ENCODE data around the gene KLHL42.
"Not testable (repeated sequence)": the region's sequence is repeated elsewhere in the genome, so short reads cannot be mapped to it uniquely, and the experiment has no call there.

KLHL42 gene, protein sequence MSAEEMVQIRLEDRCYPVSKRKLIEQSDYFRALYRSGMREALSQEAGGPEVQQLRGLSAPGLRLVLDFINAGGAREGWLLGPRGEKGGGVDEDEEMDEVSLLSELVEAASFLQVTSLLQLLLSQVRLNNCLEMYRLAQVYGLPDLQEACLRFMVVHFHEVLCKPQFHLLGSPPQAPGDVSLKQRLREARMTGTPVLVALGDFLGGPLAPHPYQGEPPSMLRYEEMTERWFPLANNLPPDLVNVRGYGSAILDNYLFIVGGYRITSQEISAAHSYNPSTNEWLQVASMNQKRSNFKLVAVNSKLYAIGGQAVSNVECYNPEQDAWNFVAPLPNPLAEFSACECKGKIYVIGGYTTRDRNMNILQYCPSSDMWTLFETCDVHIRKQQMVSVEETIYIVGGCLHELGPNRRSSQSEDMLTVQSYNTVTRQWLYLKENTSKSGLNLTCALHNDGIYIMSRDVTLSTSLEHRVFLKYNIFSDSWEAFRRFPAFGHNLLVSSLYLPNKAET

GRCh38 chr12:27779920-27780611, at the start of gene KLHL42, which contains the start of gene MANSC4:
KLHL42 (plus strand) TSS chr12:27780233; CDS start chr12:27780331, 98 bp downstream.
MANSC4 (minus strand) TSS chr12:27780236; CDS start chr12:27771276, 8,960 bp downstream.
- TF ChIP-seq ZNF274 (IDR thresholded peaks at IDR 0.05; ENCODE audit: low read depth, low read length) = no peak
- H3K4me3 ChIP-seq (ENCODE audit: low read length) = peak within 1 kb of the TSS; percentile 77

DNA sequence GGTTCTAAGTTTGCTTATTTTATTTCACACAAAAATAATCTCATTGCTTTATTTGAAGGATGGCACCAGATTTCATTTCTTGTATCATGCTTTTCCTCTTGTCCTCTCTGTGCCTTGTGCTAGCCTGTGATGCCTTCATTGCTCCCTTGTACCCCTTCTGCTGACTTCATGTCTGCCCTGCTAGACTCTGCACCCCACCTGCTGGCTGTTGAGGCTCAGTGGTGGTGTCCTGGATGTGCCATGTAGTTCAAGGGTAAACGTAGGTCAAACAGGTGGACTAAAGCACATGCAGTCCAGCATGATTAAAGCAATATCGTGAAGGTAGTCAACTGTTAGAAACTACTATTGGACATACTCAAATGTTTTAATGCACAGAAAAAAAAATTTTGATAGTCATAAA, 47.8 kb upstream of the KLHL42 start:
- H3K4me3 ChIP-seq (ENCODE audit: low read length) = no peak overlapping the region
- TF ChIP-seq ZNF274 (IDR thresholded peaks at IDR 0.05; ENCODE audit: low read depth, low read length) = no peak

- H3K4me3 ChIP-seq (ENCODE audit: low read length) = no peak overlapping the region
- TF ChIP-seq ZNF274 (IDR thresholded peaks at IDR 0.05; ENCODE audit: low read depth, low read length) = no peak
Observed at GRCh38 chr12:27733052-27733656, 46.9 kb upstream of the KLHL42 start.

- TF ChIP-seq ZNF274 (IDR thresholded peaks at IDR 0.05; ENCODE audit: low read depth, low read length) = no peak
- no peak overlapping the region for H3K4me3 ChIP-seq (ENCODE audit: low read length)
Observed at GRCh38 chr12:27733791-27734190, 46.2 kb upstream of the KLHL42 start.

GRCh38 chr12:27734321-27734720, 45.7 kb upstream of the KLHL42 start:
- not testable (repeated sequence) for H3K4me3 ChIP-seq (ENCODE audit: low read length)

GRCh38 chr12:27743601-27744000, 36.4 kb upstream of the KLHL42 start:
- H3K4me3 ChIP-seq (ENCODE audit: low read length) = no peak overlapping the region

DNA sequence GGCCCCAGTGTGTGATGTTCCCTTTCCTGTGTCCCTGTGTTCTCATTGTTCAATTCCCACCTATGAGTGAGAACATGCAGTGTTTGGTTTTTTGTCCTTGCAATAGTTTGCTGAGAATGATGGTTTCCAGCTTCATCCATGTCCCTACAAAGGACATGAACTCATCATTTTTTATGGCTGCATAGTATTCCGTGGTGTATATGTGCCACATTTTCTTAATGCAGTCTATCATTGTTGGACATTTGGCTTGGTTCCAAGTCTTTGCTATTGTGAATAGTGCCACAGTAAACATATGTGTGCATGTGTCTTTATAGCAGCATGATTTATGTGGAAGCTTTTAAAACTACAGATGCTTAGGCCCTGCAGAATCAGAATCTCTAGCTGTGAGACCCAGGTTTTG, 34.3 kb upstream of the KLHL42 start:
- not testable (repeated sequence) for H3K4me3 ChIP-seq (ENCODE audit: low read length)

More at GRCh38 chr12:27743601-27744000, 36.4 kb upstream of the KLHL42 start:
- TF ChIP-seq ZNF274 (IDR thresholded peaks at IDR 0.05; ENCODE audit: low read depth, low read length) = no peak

DNA sequence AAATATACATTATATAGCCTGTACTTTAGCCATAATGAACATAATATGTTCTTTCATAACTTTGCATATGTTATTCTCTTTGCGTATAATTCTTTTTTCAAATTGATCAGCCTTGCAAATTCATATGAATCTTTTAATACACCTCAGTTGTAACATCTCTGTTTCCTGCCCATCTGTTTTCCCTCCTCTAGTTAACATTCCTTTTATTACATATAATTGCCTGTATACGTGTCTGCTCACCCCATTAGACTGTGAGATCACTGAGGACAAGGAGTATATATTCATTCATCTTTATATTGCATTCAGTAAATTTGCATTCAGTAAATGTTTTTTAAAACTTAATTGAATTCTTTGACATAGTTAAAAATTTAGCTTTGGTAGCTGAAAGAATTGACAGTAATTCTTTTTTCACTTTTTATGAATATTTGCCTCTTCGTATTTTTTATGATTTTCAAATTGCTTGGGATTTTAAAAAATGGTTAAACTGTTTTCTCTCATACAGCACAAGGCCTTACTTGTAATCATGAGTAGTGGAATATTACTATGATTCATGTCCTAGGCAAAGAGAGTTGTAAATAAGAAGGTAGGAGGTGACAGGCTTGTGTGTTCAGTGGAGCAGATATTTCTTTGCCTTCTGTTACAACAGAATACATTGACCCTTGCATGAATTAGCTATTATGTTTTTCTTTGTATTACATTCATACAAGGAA, 32.8 kb upstream of the KLHL42 start:
- H3K4me3 ChIP-seq (ENCODE audit: low read length) = no peak overlapping the region
- TF ChIP-seq ZNF274 (IDR thresholded peaks at IDR 0.05; ENCODE audit: low read depth, low read length) = no peak

- H3K4me3 ChIP-seq (ENCODE audit: low read length) = no peak overlapping the region
- TF ChIP-seq ZNF274 (IDR thresholded peaks at IDR 0.05; ENCODE audit: low read depth, low read length) = no peak
Observed at GRCh38 chr12:27751386-27752047, 28.5 kb upstream of the KLHL42 start.

DNA sequence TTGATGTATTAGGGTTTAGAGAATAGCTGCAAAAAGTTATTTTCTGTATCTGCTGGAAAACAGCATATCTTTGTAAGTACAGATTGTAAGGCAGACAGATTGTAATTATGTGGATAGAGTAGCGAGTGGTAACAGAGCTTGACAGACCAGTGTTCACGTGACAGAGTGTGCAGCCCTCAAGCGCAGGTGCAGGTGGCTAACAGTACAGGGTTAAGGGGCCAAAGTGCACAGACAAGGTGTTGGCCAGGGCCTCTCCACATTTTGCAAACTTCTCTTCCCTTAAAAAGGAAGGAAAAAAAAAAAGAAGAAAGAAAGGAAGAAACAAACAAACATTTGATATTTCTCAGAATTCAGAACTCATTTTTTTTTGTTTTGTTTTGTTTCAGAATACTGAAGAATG, 25.2 kb upstream of the KLHL42 start:
- H3K4me3 ChIP-seq (ENCODE audit: low read length) = no peak overlapping the region
- no peak for TF ChIP-seq ZNF274 (IDR thresholded peaks at IDR 0.05; ENCODE audit: low read depth, low read length)

DNA sequence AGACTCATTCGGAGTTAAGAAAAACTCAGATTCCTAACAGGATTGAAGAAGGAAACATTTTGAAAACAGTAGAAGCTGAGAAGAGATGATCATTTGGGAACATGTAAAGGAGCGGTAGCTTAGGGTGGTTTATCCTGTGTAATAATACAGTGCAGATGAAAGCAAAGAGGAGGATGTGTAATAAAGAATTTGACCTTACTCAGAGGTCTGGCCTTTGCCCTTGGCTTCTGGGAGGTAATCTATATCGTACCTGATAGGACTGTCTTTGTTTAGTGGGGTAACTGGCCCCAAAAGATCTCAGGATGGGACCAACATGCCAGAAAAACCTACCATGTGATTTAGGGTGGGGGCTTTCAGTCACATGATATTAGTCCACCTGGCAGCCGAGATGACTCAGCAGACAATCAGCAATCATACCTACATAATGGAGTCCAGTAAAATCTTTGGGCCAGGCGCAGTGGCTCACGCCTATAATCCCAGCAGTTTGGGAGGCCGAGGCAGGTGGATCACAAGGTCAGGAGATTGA, 23.3 kb upstream of the KLHL42 start:
- H3K4me3 ChIP-seq (ENCODE audit: low read length) = no peak overlapping the region
- TF ChIP-seq ZNF274 (IDR thresholded peaks at IDR 0.05; ENCODE audit: low read depth, low read length) = no peak

DNA sequence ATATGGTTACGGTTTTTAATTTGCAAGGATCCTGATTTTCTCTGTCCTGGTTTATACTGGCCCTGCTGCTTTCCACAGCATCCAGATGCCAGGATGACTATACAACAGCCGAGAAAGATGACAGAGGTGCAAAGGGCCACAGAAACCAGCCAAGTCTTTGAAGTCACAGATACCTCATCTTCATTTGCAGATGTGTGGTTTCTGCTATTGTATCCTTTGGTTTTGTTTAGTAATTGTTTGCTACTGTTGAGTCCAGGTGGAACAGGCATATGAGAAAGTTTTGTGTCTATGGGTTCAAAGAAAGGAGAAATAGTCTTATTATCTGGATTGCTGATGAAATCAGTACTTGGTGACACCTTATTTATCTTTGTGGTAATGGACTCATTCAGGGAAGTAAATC, 17.3 kb upstream of the KLHL42 start:
- TF ChIP-seq ZNF274 (IDR thresholded peaks at IDR 0.05; ENCODE audit: low read depth, low read length) = no peak
- H3K4me3 ChIP-seq (ENCODE audit: low read length) = no peak overlapping the region

DNA sequence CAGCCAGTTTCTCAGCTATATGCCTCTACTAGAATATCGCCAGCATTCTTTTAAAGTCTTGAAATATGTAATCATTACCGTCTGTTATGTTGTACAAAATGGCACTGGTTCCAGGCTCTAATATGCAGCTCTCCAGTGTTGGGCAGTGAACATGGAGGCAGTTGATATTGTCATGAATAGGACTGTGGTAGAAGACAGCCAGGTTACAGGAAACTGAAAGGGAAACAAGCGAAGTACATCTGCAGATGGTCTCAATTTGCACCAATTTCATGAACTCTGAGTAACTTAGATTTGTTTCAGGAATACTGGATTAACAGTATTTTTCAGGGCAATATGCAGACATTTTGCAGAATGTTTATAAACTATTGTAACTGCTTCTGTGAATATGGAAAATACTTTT, 13.4 kb upstream of the KLHL42 start:
- no peak for TF ChIP-seq ZNF274 (IDR thresholded peaks at IDR 0.05; ENCODE audit: low read depth, low read length)
- H3K4me3 ChIP-seq (ENCODE audit: low read length) = no peak overlapping the region

Data from GM08714 (cell line).